ENCODE data around the gene STH. TPM values are rescaled to one million over a fixed set of nuclear protein-coding genes. Genes with fewer than 3 reads are reported as not detected.

STH gene
- total and polyA plus RNA-seq, 10 donors, result not detected

- intact Hi-C loops (cut with DNase I; ENCODE audit: low total_unique reads), result no loop called here
- 83 to 93% (median 89%) methylated on average over 4 to 5 of the region's 5 CpGs for WGBS, 5 donors
Measured at GRCh38 chr17:45984368-45984767, 14.7 kb upstream of the STH start.

GRCh38 chr17:45985447-45985846 lies 13.6 kb upstream of the STH start:
- WGBS, 5 donors, result 62 to 71% (median 68%) methylated on average over 4 of the region's 4 CpGs
- Histone ChIP-seq H3K27me3 (replicated peaks in 1 of 7) (peaks cover 0 to 7% (median 0%) of the 10 kb centered on the region in 7 donors), H3K36me3 (no peaks in the 10 kb centered on the region), H3K4me3 (no peak overlapping the region), H3K9me3 (no peaks in the 10 kb centered on the region), H3K4me1 (no peaks in the 10 kb centered on the region), H3K27ac (no peak overlapping the region)
- intact Hi-C loops (cut with DNase I; ENCODE audit: low total_unique reads), result no loop called here
- DNase-seq, result no peak
- TF ChIP-seq POLR2AphosphoS5 (IDR thresholded peaks at IDR 0.05), result no peak
- no peak for TF ChIP-seq POLR2A (IDR thresholded peaks at IDR 0.05)
- TF ChIP-seq CTCF (IDR thresholded peaks at IDR 0.05 in 8 of 11, conservative IDR thresholded peaks at IDR 0.05 in 3 of 11), result no peak

More at GRCh38 chr17:45984368-45984767, 14.7 kb upstream of the STH start:
- H3K36me3 ChIP-seq, result no peaks in the 10 kb centered on the region
- H3K27me3 ChIP-seq (replicated peaks in 1 of 7), result peaks cover 0 to 7% (median 0%) of the 10 kb centered on the region in 7 donors
- H3K9me3 ChIP-seq, result no peaks in the 10 kb centered on the region
- H3K4me3 ChIP-seq, result no peak overlapping the region
- no peak for TF ChIP-seq CTCF (IDR thresholded peaks at IDR 0.05 in 8 of 11, conservative IDR thresholded peaks at IDR 0.05 in 3 of 11)
- TF ChIP-seq POLR2A (IDR thresholded peaks at IDR 0.05), result no peak
- no peak for TF ChIP-seq POLR2AphosphoS5 (IDR thresholded peaks at IDR 0.05)
- DNase-seq, result peak; percentile 54
- no peak overlapping the region for H3K27ac ChIP-seq
- no peaks in the 10 kb centered on the region for H3K4me1 ChIP-seq

GRCh38 chr17:45986056-45986455 lies 13.0 kb upstream of the STH start:
- H3K4me1 ChIP-seq, result no peaks in the 10 kb centered on the region
- intact Hi-C loops (cut with DNase I; ENCODE audit: low total_unique reads), result no loop called here
- H3K9me3 ChIP-seq, result no peaks in the 10 kb centered on the region
- H3K27me3 ChIP-seq (replicated peaks in 1 of 7), result peaks cover 0 to 7% (median 0%) of the 10 kb centered on the region in 7 donors
- H3K36me3 ChIP-seq, result no peaks in the 10 kb centered on the region
- no peak overlapping the region for H3K27ac ChIP-seq
- TF ChIP-seq POLR2AphosphoS5 (IDR thresholded peaks at IDR 0.05) (no peak), CTCF (IDR thresholded peaks at IDR 0.05 in 8 of 11, conservative IDR thresholded peaks at IDR 0.05 in 3 of 11) (no peak), POLR2A (IDR thresholded peaks at IDR 0.05) (no peak)
- WGBS, 5 donors, result 83 to 90% (median 85%) methylated on average over 3 to 4 of the region's 4 CpGs
- no peak for DNase-seq
- no peak overlapping the region for H3K4me3 ChIP-seq

- Histone ChIP-seq H3K4me1 (no peaks in the 10 kb centered on the region), H3K36me3 (no peaks in the 10 kb centered on the region), H3K27ac (no peak overlapping the region), H3K9me3 (no peaks in the 10 kb centered on the region), H3K27me3 (replicated peaks in 1 of 7) (peaks cover 0 to 7% (median 0%) of the 10 kb centered on the region in 7 donors), H3K4me3 (no peak overlapping the region)
- intact Hi-C loops (cut with DNase I; ENCODE audit: low total_unique reads), result no loop called here
- no peak for DNase-seq
- TF ChIP-seq POLR2AphosphoS5 (IDR thresholded peaks at IDR 0.05) (no peak), CTCF (IDR thresholded peaks at IDR 0.05 in 8 of 11, conservative IDR thresholded peaks at IDR 0.05 in 3 of 11) (no peak), POLR2A (IDR thresholded peaks at IDR 0.05) (no peak)
- 84 to 98% (median 89%) methylated on average over 5 of the region's 5 CpGs for WGBS, 5 donors
Measured at GRCh38 chr17:45987706-45988105, 11.3 kb upstream of the STH start.
